ENCODE measurements around the gene ECT2.
"Not testable (repeated sequence)": the region's sequence is repeated elsewhere in the genome, so short reads cannot be mapped to it uniquely, and the experiment has no call there.

GRCh38 chr3:172866726-172867350, 116.3 kb downstream of the ECT2 start:
- TF ChIP-seq CTCF, POLR2A, EP300 (IDR thresholded peaks at IDR 0.05): not testable (repeated sequence)
